Endothelial cell of umbilical vein (primary cell): ENCODE data around the gene SPRN. TPM values are rescaled to one million over a fixed set of nuclear protein-coding genes. Genes with fewer than 3 reads are reported as not detected.
"Not testable (repeated sequence)": the region's sequence is repeated elsewhere in the genome, so short reads cannot be mapped to it uniquely, and the experiment has no call there.

Source experiments
- BruUV-seq: library from RNA; stranded (reverse); fragments of 400-500 nt; replicated peaks from 2 replicates; lab custom pipeline; 2021; lab: Mats Ljungman, UMichigan
- CTCF ChIA-PET: fragments of 300-600, 350-600 bp; sonication (Branson Sonifier 250); formaldehyde crosslinking; loops from one replicate; lab custom pipeline; 2021; ENCODE audit warnings: antibody characterized with exemption, inconsistent platforms; lab: Charles Lee
- POLR2A ChIA-PET: fragments of 300-600, 350-600 bp; sonication (Branson Sonifier 250); formaldehyde crosslinking; loops from one replicate; lab custom pipeline; 2021; ENCODE audit warnings: antibody characterized with exemption, inconsistent platforms; lab: Charles Lee
- DNase-seq: peaks from one replicate; pipeline ENCODE4 v3.0.0-alpha.2; 2011; ENCODE audit warnings: low read depth, low spot score
- FAIRE-seq: peaks from 2 replicates; lab custom pipeline; 2011; peaks lifted over from hg19 to GRCh38; lab: Jason Lieb, UNC
- H2AFZ ChIP-seq: 2 replicates; pipeline ENCODE4 v1.6.0; 2012; ENCODE audit warnings: low read depth, low read length, control low read depth, inconsistent platforms
- H3K27ac ChIP-seq: 2 replicates; pipeline ENCODE4 v1.5.1; 2011; ENCODE audit warnings: low read depth, mild to moderate bottlenecking, control low read depth, low read length, moderate library complexity; ENCODE audit not compliant: insufficient read depth
- H3K27me3 ChIP-seq, 2 experiments: 2 replicates each; pipeline versions ENCODE4 v1.6.0 to v1.6.1; 2011; ENCODE audit warnings: low read length in 2 of 2, mixed read lengths in 1 of 2; ENCODE audit not compliant: control insufficient read depth in 2 of 2, insufficient read depth in 2 of 2
- H3K36me3 ChIP-seq, 2 experiments: 2 replicates in 1 of 2; 3 replicates in 1 of 2; pipeline ENCODE4 v1.5.1; 2011; ENCODE audit warnings: low read length in 2 of 2, mild to moderate bottlenecking in 1 of 2, moderate library complexity in 1 of 2; ENCODE audit not compliant: control insufficient read depth in 2 of 2, insufficient read depth in 2 of 2; ENCODE audit errors: extremely low read depth in 1 of 2
- H3K4me1 ChIP-seq: 3 replicates; pipeline ENCODE4 v1.5.1; 2011; ENCODE audit warnings: mild to moderate bottlenecking, low read length; ENCODE audit not compliant: control insufficient read depth, insufficient read depth; ENCODE audit errors: extremely low read depth
- H3K4me2 ChIP-seq: 2 replicates; pipeline ENCODE4 v1.6.1; 2011; ENCODE audit warnings: low read length, control low read depth, mixed read lengths; ENCODE audit not compliant: insufficient read depth
- H3K4me3 ChIP-seq, 3 experiments: fragments of 200-600 bp in 1 of 3; sonication (generic), shearing (Covaris generic) in 1 of 3; replicated peaks in 1 of 3; 2 replicates each; pipeline ENCODE4 v1.5.1; 2011 to 2016; ENCODE audit warnings: control low read depth in 3 of 3, low read length in 3 of 3, mild to moderate bottlenecking in 2 of 3, inconsistent platforms in 1 of 3, low read depth in 1 of 3, moderate library complexity in 1 of 3; ENCODE audit not compliant: insufficient read depth in 1 of 3
- H3K79me2 ChIP-seq: 2 replicates; pipeline ENCODE4 v1.6.0; 2012; ENCODE audit warnings: low read length, inconsistent platforms; ENCODE audit not compliant: control insufficient read depth, insufficient read depth
- H3K9ac ChIP-seq: replicated peaks from 2 replicates; pipeline ENCODE3; 2011; ENCODE audit warnings: low read length, control low read depth; ENCODE audit not compliant: insufficient read depth; ENCODE audit errors: extremely low read depth
- H3K9me1 ChIP-seq: replicated peaks from 3 replicates; pipeline ENCODE4 v1.6.0; 2011; ENCODE audit warnings: mild to moderate bottlenecking, low read length; ENCODE audit not compliant: control insufficient read depth, insufficient read depth; ENCODE audit errors: extremely low read depth
- H3K9me3 ChIP-seq: replicated peaks from 2 replicates; pipeline ENCODE4 v1.5.1; 2012; ENCODE audit warnings: low read length, inconsistent platforms; ENCODE audit not compliant: control insufficient read depth, insufficient read depth
- H4K20me1 ChIP-seq: replicated peaks from 2 replicates; pipeline ENCODE3; 2011; ENCODE audit warnings: mild to moderate bottlenecking, low read length; ENCODE audit not compliant: control insufficient read depth, insufficient read depth; ENCODE audit errors: extremely low read depth
- GATA2 ChIP-seq: IDR thresholded peaks from 2 replicates; pipeline ENCODE4 v1.7.0; 2011; ENCODE audit warnings: low read depth, mild to moderate bottlenecking, moderate library complexity, mixed read lengths, low read length; ENCODE audit not compliant: insufficient read length, insufficient read depth
- JUN ChIP-seq: IDR thresholded peaks from 2 replicates; pipeline ENCODE4 v1.6.1; 2011; ENCODE audit warnings: borderline replicate concordance, low read depth; ENCODE audit not compliant: insufficient read length, insufficient read depth
- MAX ChIP-seq: IDR thresholded peaks from 2 replicates; pipeline ENCODE4 v1.6.1; 2011; ENCODE audit not compliant: insufficient read depth, insufficient read length
- POLR2A ChIP-seq: IDR thresholded peaks from 2 replicates; pipeline ENCODE4 v1.6.1; 2012; ENCODE audit warnings: low read depth, mild to moderate bottlenecking, control low read depth, low read length
- dilution Hi-C: fragments of 300-500 bp; cut with MboI; formaldehyde crosslinking; loops from one replicate; pipeline ENCODE4 v1.15.0; 2019; ENCODE audit warnings: low sequenced_read_pairs; ENCODE audit not compliant: extremely low pct_ligation_motif_present
- intact Hi-C: fragments of 100-400 bp; cut with micrococcal nuclease; formaldehyde crosslinking; loops from one replicate; pipeline ENCODE4 v1.10.0; 2022
- polyA plus RNA-seq, 4 experiments: library from polyadenylated mRNA; depleted of rRNA in 3 of 4; stranded (reverse) in 3 of 4; unstranded in 1 of 4; fragments of >200 nt; gene quantifications; 2 replicates each; pipeline versions ENCODE4 v1.2.1 to v1.2.3, GENCODE V29; 2011 to 2012; ENCODE audit warnings: missing spikeins in 1 of 4
- total RNA-seq: library from RNA; stranded (reverse); gene quantifications from 2 replicates; pipeline ENCODE4 v1.2.3, GENCODE V29; 2021

The SPRN gene
- total and polyA plus RNA-seq, 2 donors (not counting 3 experiments of a cell fraction or from before 2014, with no cell fraction given), result 0.13 TPM; not detected in 1

DNA sequence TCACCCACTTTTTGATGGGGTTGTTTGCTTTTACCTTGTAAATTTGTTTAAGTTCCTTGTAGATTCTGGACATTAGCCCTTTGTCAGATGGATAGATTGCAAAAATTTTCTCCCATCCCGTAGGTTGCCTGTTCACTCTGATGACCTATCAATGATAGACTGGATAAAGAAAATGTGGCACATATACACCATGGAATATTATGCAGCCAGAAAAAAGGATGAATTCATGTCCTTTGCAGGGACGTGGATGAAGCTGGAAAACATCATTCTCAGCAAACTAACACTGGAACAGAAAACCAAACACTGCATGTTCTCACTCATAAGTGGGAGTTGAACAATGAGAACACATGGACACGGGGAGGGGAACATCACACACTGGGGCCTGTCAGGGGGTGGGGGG is 44.8 kb upstream of the SPRN start:
- H3K9me1 ChIP-seq, H3K9ac ChIP-seq, H3K9me3 ChIP-seq, H3K27me3 ChIP-seq, FAIRE-seq, H3K79me2 ChIP-seq, dilution Hi-C loops, POLR2A ChIA-PET, H3K4me2 ChIP-seq, CTCF ChIA-PET, DNase-seq, intact Hi-C loops, H3K27ac ChIP-seq, H3K4me3 ChIP-seq, H3K36me3 ChIP-seq, H2AFZ ChIP-seq, H4K20me1 ChIP-seq, H3K4me1 ChIP-seq, BruUV-seq: not testable (repeated sequence)

DNA sequence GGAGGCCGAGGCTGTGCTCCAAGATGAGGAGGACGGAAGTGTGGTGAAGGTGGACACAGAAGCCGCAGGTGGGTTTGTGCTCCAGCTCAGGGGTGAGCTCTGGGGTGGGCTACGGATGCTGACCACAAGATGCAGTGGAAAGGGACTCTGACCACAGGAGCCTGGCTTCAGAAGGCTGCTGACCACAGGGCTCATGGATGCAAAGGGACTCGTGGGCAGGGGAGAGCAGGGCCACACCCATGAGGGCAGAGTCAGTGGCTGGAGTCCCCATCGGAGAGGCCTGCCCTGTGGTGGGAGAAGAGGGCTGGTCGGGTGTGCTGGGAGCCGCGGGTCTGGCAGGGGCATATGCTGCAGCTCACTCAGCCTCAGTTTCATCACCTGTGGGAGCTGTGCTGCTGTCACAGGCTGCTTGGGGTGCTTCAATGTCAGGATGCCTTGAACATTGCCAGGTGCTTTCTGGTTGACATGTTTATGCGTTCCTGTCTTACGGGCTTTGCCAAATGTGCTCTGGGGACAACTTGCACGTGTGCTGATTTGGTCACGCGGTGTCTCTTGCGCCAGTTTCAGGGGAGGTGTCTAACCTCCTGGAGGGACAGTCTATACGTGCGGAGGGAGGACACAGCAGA is 43.0 kb upstream of the SPRN start:
- no peaks in the 10 kb centered on the region for H3K4me1 ChIP-seq
- CTCF ChIA-PET, result no interaction called here
- POLR2A ChIA-PET, result no interaction called here
- H3K27me3 ChIP-seq, result no peaks in the 10 kb centered on the region
- no peaks in the 10 kb centered on the region for H3K9me3 ChIP-seq
- DNase-seq (no peak), FAIRE-seq (no peak)
- no peaks in the 10 kb centered on the region for H3K36me3 ChIP-seq
- BruUV-seq, result no TSS peak
- H3K27ac ChIP-seq, result no peak overlapping the region
- dilution Hi-C loops, result no loop called here
- H4K20me1 ChIP-seq, result no peaks in the 10 kb centered on the region
- H3K4me2 ChIP-seq, result no peak overlapping the region
- H3K9me1 ChIP-seq, result no peaks in the 10 kb centered on the region
- intact Hi-C loops, result no loop called here
- no peak overlapping the region for H2AFZ ChIP-seq
- TF ChIP-seq MAX (no peak), POLR2A (no peak), GATA2 (no peak), JUN (no peak)
- no peaks in the 10 kb centered on the region for H3K79me2 ChIP-seq
- no peak overlapping the region for H3K4me3 ChIP-seq
- H3K9ac ChIP-seq, result no peak overlapping the region
